Smooth muscle cell (in vitro differentiated cells): ENCODE results near the gene CCDC192. TPM values are rescaled to one million over a fixed set of nuclear protein-coding genes. Genes with fewer than 3 reads are reported as not detected.

Experiments
- DNase-seq: peaks from one replicate; lab custom pipeline; 2025; ENCODE audit not compliant: unreplicated experiment; lab: John Stamatoyannopoulos, UW
- H2AFZ ChIP-seq: fragments of 200-600 bp; sonication (generic); 2 replicates; pipeline ENCODE4 v1.6.0; 2016; ENCODE audit warnings: antibody characterized with exemption, low read depth, mild to moderate bottlenecking
- H3F3A ChIP-seq: fragments of 200-600 bp; sonication (generic); 2 replicates; pipeline ENCODE4 v1.6.0; 2017; ENCODE audit warnings: antibody characterized with exemption, low read depth
- H3K27ac ChIP-seq: fragments of 200-600 bp; sonication (generic); 2 replicates; pipeline ENCODE4 v1.5.1; 2016; ENCODE audit warnings: low read depth, mild to moderate bottlenecking
- H3K27me3 ChIP-seq: fragments of 200-600 bp; sonication (generic); 2 replicates; pipeline ENCODE4 v1.6.1; 2016; ENCODE audit warnings: low read depth, mild to moderate bottlenecking
- H3K36me3 ChIP-seq: fragments of 200-600 bp; sonication (generic); 2 replicates; pipeline ENCODE4 v1.5.1; 2016; ENCODE audit warnings: low read depth
- H3K4me1 ChIP-seq: fragments of 200-600 bp; sonication (generic); 2 replicates; pipeline ENCODE4 v1.5.1; 2016; ENCODE audit warnings: low read depth
- H3K4me2 ChIP-seq: fragments of 200-600 bp; sonication (generic); 2 replicates; pipeline ENCODE4 v1.6.0; 2016; ENCODE audit warnings: mild to moderate bottlenecking
- H3K4me3 ChIP-seq: fragments of 200-600 bp; sonication (generic); 2 replicates; pipeline ENCODE4 v1.5.1; 2016; ENCODE audit warnings: mild to moderate bottlenecking
- H3K79me2 ChIP-seq: fragments of 200-600 bp; sonication (generic); 2 replicates; pipeline ENCODE4 v1.6.0; 2016; ENCODE audit warnings: low read depth, mild to moderate bottlenecking
- H3K9ac ChIP-seq: fragments of 200-600 bp; sonication (generic); 2 replicates; pipeline ENCODE4 v1.6.0; 2016; ENCODE audit warnings: low read depth
- H3K9me3 ChIP-seq: fragments of 200-600 bp; sonication (generic); replicated peaks from 2 replicates; pipeline ENCODE4 v1.5.1; 2016; ENCODE audit warnings: low read depth
- H4K20me1 ChIP-seq: fragments of 200-600 bp; sonication (generic); 2 replicates; pipeline ENCODE4 v1.6.0; 2016; ENCODE audit warnings: low read depth
- CTCF ChIP-seq: fragments of 200-600 bp; sonication (generic); IDR thresholded peaks from 2 replicates; pipeline ENCODE4 v1.5.1; 2017; ENCODE audit warnings: borderline replicate concordance, mild to moderate bottlenecking, antibody characterized with exemption; ENCODE audit not compliant: insufficient read depth, poor library complexity, severe bottlenecking
- WGBS: methylation state at CpG from one replicate; pipeline ENCODE4 v1.1.7; 2016; ENCODE audit warnings: low lambda C conversion rate; 5-methylcytosine and 5-hydroxymethylcytosine counted together
- polyA plus RNA-seq: library from polyadenylated mRNA; unstranded; fragments of >200 nt; fragmentation: Nextera tagmentation; extraction: Ambion mirVana; gene quantifications from 2 replicates; pipeline ENCODE4 v1.2.1, GENCODE V29; 2016
- total RNA-seq: library from RNA; depleted of rRNA; stranded (reverse); fragments of >200 nt; gene quantifications from 2 replicates; pipeline ENCODE4 v1.2.3, GENCODE V29; 2014

Gene CCDC192
- total and polyA plus RNA-seq, 2 experiments from 2014 or later, result not detected

- Histone ChIP-seq H3K36me3 (no peaks in the 10 kb centered on the region), H2AFZ (no peak overlapping the region), H3K27ac (no peak overlapping the region), H3K9me3 (no peaks in the 10 kb centered on the region), H3K27me3 (no peaks in the 10 kb centered on the region), H3K79me2 (no peaks in the 10 kb centered on the region), H3K4me3 (no peak overlapping the region), H3K9ac (no peak overlapping the region), H3F3A (no peaks in the 10 kb centered on the region), H4K20me1 (no peaks in the 10 kb centered on the region), H3K4me1 (peaks cover 9% of the 10 kb centered on the region), H3K4me2 (no peak overlapping the region)
- no peak for DNase-seq
- TF ChIP-seq CTCF, result no peak
These were observed 266.5 kb downstream of the CCDC192 start for GRCh38 chr5:127969651-127970050.

GRCh38 chr5:127970081-127970480, 266.9 kb downstream of the CCDC192 start:
- TF ChIP-seq CTCF, result no peak
- peaks cover 9% of the 10 kb centered on the region for H3K4me1 ChIP-seq
- no peaks in the 10 kb centered on the region for H3K27me3 ChIP-seq
- no peaks in the 10 kb centered on the region for H3K9me3 ChIP-seq
- no peak overlapping the region for H3K9ac ChIP-seq
- no peaks in the 10 kb centered on the region for H4K20me1 ChIP-seq
- no peak overlapping the region for H2AFZ ChIP-seq
- no peak overlapping the region for H3K27ac ChIP-seq
- no peak for DNase-seq
- no peak overlapping the region for H3K4me3 ChIP-seq
- WGBS, result 98% methylated on average over 1 of the region's 1 CpG
- H3K4me2 ChIP-seq, result no peak overlapping the region
- no peaks in the 10 kb centered on the region for H3K36me3 ChIP-seq
- no peaks in the 10 kb centered on the region for H3K79me2 ChIP-seq
- no peaks in the 10 kb centered on the region for H3F3A ChIP-seq

DNA sequence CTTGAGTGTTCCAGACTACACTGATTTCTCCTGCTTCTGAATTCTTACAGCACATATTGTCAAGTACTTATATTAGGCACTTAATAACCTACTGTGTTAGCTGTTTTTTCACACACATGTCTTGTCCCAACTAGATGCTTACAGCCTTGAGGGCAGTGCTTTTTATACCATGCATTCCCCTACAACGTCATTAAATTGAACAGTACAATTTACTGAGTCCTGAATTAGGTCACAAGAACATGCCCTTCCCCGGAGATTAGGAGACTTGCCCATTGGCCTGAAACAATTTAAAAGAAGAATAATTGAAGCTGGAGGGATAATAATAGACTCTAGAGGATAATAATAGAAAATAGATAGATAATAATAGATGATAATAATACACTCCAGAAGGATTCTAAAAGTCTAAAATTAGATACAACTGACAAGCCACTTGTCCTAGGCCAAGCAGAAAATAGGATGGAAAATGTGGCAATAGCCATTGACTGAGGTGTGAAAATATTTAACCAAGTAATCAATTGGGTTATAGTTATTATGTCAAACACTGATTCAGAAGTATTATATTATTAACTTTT, 267.7 kb downstream of the CCDC192 start:
- H3F3A ChIP-seq, result no peaks in the 10 kb centered on the region
- H3K4me1 ChIP-seq, result peaks cover 9% of the 10 kb centered on the region
- H3K9me3 ChIP-seq, result no peaks in the 10 kb centered on the region
- no peak overlapping the region for H3K27ac ChIP-seq
- DNase-seq, result no peak
- 81% methylated on average over 2 of the region's 2 CpGs for WGBS
- H3K4me3 ChIP-seq, result no peak overlapping the region
- no peak overlapping the region for H3K9ac ChIP-seq
- no peaks in the 10 kb centered on the region for H3K36me3 ChIP-seq
- no peaks in the 10 kb centered on the region for H4K20me1 ChIP-seq
- H3K4me2 ChIP-seq, result no peak overlapping the region
- H2AFZ ChIP-seq, result no peak overlapping the region
- no peaks in the 10 kb centered on the region for H3K27me3 ChIP-seq
- TF ChIP-seq CTCF, result no peak
- H3K79me2 ChIP-seq, result no peaks in the 10 kb centered on the region

GRCh38 chr5:127975961-127976360, 272.8 kb downstream of the CCDC192 start:
- no peaks in the 10 kb centered on the region for H3K36me3 ChIP-seq
- no peaks in the 10 kb centered on the region for H3K79me2 ChIP-seq
- H3K4me3 ChIP-seq, result no peak overlapping the region
- H3K27ac ChIP-seq, result no peak overlapping the region
- H3K27me3 ChIP-seq, result no peaks in the 10 kb centered on the region
- no peak overlapping the region for H3K9ac ChIP-seq
- no peak for DNase-seq
- H3K4me1 ChIP-seq, result no peaks in the 10 kb centered on the region
- no peak overlapping the region for H2AFZ ChIP-seq
- H3F3A ChIP-seq, result no peaks in the 10 kb centered on the region
- H3K4me2 ChIP-seq, result no peak overlapping the region
- no peak for TF ChIP-seq CTCF
- 93% methylated on average over 2 of the region's 2 CpGs for WGBS
- no peaks in the 10 kb centered on the region for H4K20me1 ChIP-seq
- no peaks in the 10 kb centered on the region for H3K9me3 ChIP-seq
